Vagina (tissue), 2 donors: ENCODE data around the gene SLC12A8. TPM values are rescaled to one million over a fixed set of nuclear protein-coding genes. Genes with fewer than 3 reads are reported as not detected.
A peak's percentile ranks its signal among the peaks of the same experiment; 100 is the strongest.

Experiments
- DNase-seq, 2 donors: peaks; one replicate each; pipeline ENCODE4 v3.0.0-alpha.2; 2017; ENCODE audit errors: extremely low spot score in 2 of 2
- H3K27ac ChIP-seq: fragments of 200-600 bp; sonication (generic); one replicate; pipeline ENCODE4 v1.5.1; 2019
- H3K27me3 ChIP-seq: fragments of 200-600 bp; sonication (generic); one replicate; pipeline ENCODE4 v1.5.1; 2019
- H3K36me3 ChIP-seq, 2 donors: fragments of 200-600 bp; sonication (generic); one replicate each; pipeline ENCODE4 v1.5.1; 2017 to 2019
- H3K4me1 ChIP-seq: fragments of 200-600 bp; sonication (generic); one replicate; pipeline ENCODE4 v1.5.1; 2019
- H3K4me3 ChIP-seq, 2 donors: fragments of 200-600 bp; sonication (generic); 1 replicate in 1 of 2; 2 replicates in 1 of 2; pipeline ENCODE4 v1.5.1; 2016 to 2019
- H3K9me3 ChIP-seq: fragments of 200-600 bp; sonication (generic); one replicate; pipeline ENCODE4 v1.5.1; 2019
- CTCF ChIP-seq, 3 experiments: fragments of 450-650 bp in 2 of 3; fragments of 200-600 bp in 1 of 3; sonication (generic) in 1 of 3; IDR thresholded peaks; one replicate each; pipeline ENCODE4 v1.5.1; 2017 to 2019; ENCODE audit warnings: antibody characterized with exemption in 3 of 3, mild to moderate bottlenecking in 2 of 3, moderate library complexity in 2 of 3
- POLR2A ChIP-seq, 2 donors: fragments of 450-650 bp; IDR thresholded peaks; one replicate each; pipeline ENCODE4 v1.6.1; 2017; ENCODE audit warnings: antibody characterized with exemption in 2 of 2, mild to moderate bottlenecking in 2 of 2, moderate library complexity in 2 of 2
- POLR2AphosphoS5 ChIP-seq, 2 donors: sonication (generic); formaldehyde crosslinking; IDR thresholded peaks; one replicate each; pipeline ENCODE4 v1.9.0; 2017; ENCODE audit warnings: antibody characterized with exemption in 2 of 2, mild to moderate bottlenecking in 2 of 2, low read depth in 1 of 2; ENCODE audit not compliant: insufficient read depth in 1 of 2
- intact Hi-C: fragments of 100-400 bp; cut with DNase I; formaldehyde crosslinking; loops from one replicate; pipeline ENCODE4 v1.15.1; 2023
- total RNA-seq: library from RNA; depleted of rRNA; stranded (reverse); fragments of >200 nt; gene quantifications from one replicate; pipeline ENCODE4 v1.2.3, GENCODE V29; 2016

Gene SLC12A8
- total RNA-seq, 1 donor from 2014 or later, result 6.1 TPM

- Histone ChIP-seq H3K27ac (no peak overlapping the region), H3K36me3 (no peaks in the 10 kb centered on the region), H3K27me3 (no peaks in the 10 kb centered on the region), H3K4me1 (peaks cover 19% of the 10 kb centered on the region), H3K4me3 (no peak overlapping the region), H3K9me3 (no peaks in the 10 kb centered on the region)
- no peak for TF ChIP-seq CTCF (IDR thresholded peaks at IDR 0.05)
- no peak for TF ChIP-seq POLR2A (IDR thresholded peaks at IDR 0.05)
- TF ChIP-seq POLR2AphosphoS5 (IDR thresholded peaks at IDR 0.05; ENCODE audit: insufficient read depth in 1 of 2, low read depth in 1 of 2), result no peak
- no peak for DNase-seq
- intact Hi-C loops, result no loop called here
Observed at GRCh38 chr3:125151916-125152315, 60.6 kb downstream of the SLC12A8 start.

GRCh38 chr3:125151442-125151817 lies 61.1 kb downstream of the SLC12A8 start:
- peaks cover 19% of the 10 kb centered on the region for H3K4me1 ChIP-seq
- DNase-seq, result no peak

GRCh38 chr3:125150525-125151441 lies 61.8 kb downstream of the SLC12A8 start:
- DNase-seq, result no peak
- H3K4me1 ChIP-seq, result peaks cover 19% of the 10 kb centered on the region

More at GRCh38 chr3:125151442-125151817, 61.1 kb downstream of the SLC12A8 start:
- TF ChIP-seq POLR2AphosphoS5 (IDR thresholded peaks at IDR 0.05; ENCODE audit: insufficient read depth in 1 of 2, low read depth in 1 of 2) (no peak), POLR2A (IDR thresholded peaks at IDR 0.05) (no peak), CTCF (IDR thresholded peaks at IDR 0.05) (no peak)
- H3K36me3 ChIP-seq, result no peaks in the 10 kb centered on the region
- no peaks in the 10 kb centered on the region for H3K27me3 ChIP-seq
- no peak overlapping the region for H3K4me3 ChIP-seq
- H3K9me3 ChIP-seq, result no peaks in the 10 kb centered on the region
- H3K27ac ChIP-seq, result no peak overlapping the region
- intact Hi-C loops, result no loop called here

GRCh38 chr3:125149462-125149861 lies 63.1 kb downstream of the SLC12A8 start:
- Histone ChIP-seq H3K9me3 (no peaks in the 10 kb centered on the region), H3K27me3 (no peaks in the 10 kb centered on the region), H3K27ac (peak overlapping the region; percentile 15), H3K4me3 (no peak overlapping the region), H3K4me1 (peaks cover 29% of the 10 kb centered on the region), H3K36me3 (no peaks in the 10 kb centered on the region)
- intact Hi-C loops, result no loop called here
- no peak for DNase-seq
- TF ChIP-seq POLR2A (IDR thresholded peaks at IDR 0.05) (no peak), CTCF (IDR thresholded peaks at IDR 0.05) (no peak), POLR2AphosphoS5 (IDR thresholded peaks at IDR 0.05; ENCODE audit: insufficient read depth in 1 of 2, low read depth in 1 of 2) (no peak)

More at GRCh38 chr3:125150525-125151441, 61.8 kb downstream of the SLC12A8 start:
- Histone ChIP-seq H3K36me3 (no peaks in the 10 kb centered on the region), H3K4me3 (no peak overlapping the region), H3K27me3 (no peaks in the 10 kb centered on the region), H3K27ac (no peak overlapping the region), H3K9me3 (no peaks in the 10 kb centered on the region)
- TF ChIP-seq POLR2AphosphoS5 (IDR thresholded peaks at IDR 0.05; ENCODE audit: insufficient read depth in 1 of 2, low read depth in 1 of 2), result no peak
- TF ChIP-seq POLR2A (IDR thresholded peaks at IDR 0.05), result no peak
- TF ChIP-seq CTCF (IDR thresholded peaks at IDR 0.05), result peak in 1 of 3 experiments; percentile 33
- intact Hi-C loops, result no loop called here

GRCh38 chr3:125148836-125149235 lies 63.7 kb downstream of the SLC12A8 start:
- Histone ChIP-seq H3K4me1 (peaks cover 35% of the 10 kb centered on the region), H3K4me3 (no peak overlapping the region), H3K9me3 (no peaks in the 10 kb centered on the region), H3K36me3 (no peaks in the 10 kb centered on the region), H3K27me3 (no peaks in the 10 kb centered on the region), H3K27ac (peak overlapping the region; percentile 15)
- no peak for DNase-seq
- intact Hi-C loops, result no loop called here
- TF ChIP-seq CTCF (IDR thresholded peaks at IDR 0.05) (no peak), POLR2A (IDR thresholded peaks at IDR 0.05) (no peak), POLR2AphosphoS5 (IDR thresholded peaks at IDR 0.05; ENCODE audit: insufficient read depth in 1 of 2, low read depth in 1 of 2) (no peak)
